ENCODE measurements around the gene N4BP2L1. TPM values are rescaled to one million over a fixed set of nuclear protein-coding genes. Genes with fewer than 3 reads are reported as not detected.

The N4BP2L1 gene
- total and polyA plus RNA-seq, 12 donors = 6.7 to 23.5 (median 10.6) TPM

GRCh38 chr13:32409001-32409313 lies 19.0 kb downstream of the N4BP2L1 start:
- no peaks in the 10 kb centered on the region for H3K36me3 ChIP-seq (replicated peaks in 1 of 2)
- no peak for DNase-seq
- no peak overlapping the region for H3K4me3 ChIP-seq
- TF ChIP-seq CTCF (IDR thresholded peaks at IDR 0.05) (no peak), POLR2A (IDR thresholded peaks at IDR 0.05) (no peak)
- no peak overlapping the region for H3K27ac ChIP-seq
- H3K9me3 ChIP-seq (replicated peaks in 1 of 3) = no peaks in the 10 kb centered on the region
- H3K27me3 ChIP-seq = no peaks in the 10 kb centered on the region
- intact Hi-C loops (cut with DNase I) = no loop called here
- no peaks in the 10 kb centered on the region for H3K4me1 ChIP-seq (replicated peaks in 1 of 2)
- 92 to 96% (median 94%) methylated on average over 6 of the region's 6 CpGs for WGBS, 4 donors

GRCh38 chr13:32408296-32409000 lies 19.5 kb downstream of the N4BP2L1 start:
- H3K36me3 ChIP-seq (replicated peaks in 1 of 2) = no peaks in the 10 kb centered on the region
- H3K27me3 ChIP-seq = no peaks in the 10 kb centered on the region
- WGBS, 4 donors = 90 to 94% (median 92%) methylated on average over 9 of the region's 9 CpGs
- intact Hi-C loops (cut with DNase I) = no loop called here
- H3K4me3 ChIP-seq = no peak overlapping the region
- no peak for DNase-seq
- TF ChIP-seq CTCF (IDR thresholded peaks at IDR 0.05) (no peak), POLR2A (IDR thresholded peaks at IDR 0.05) (no peak)
- H3K27ac ChIP-seq = no peak overlapping the region
- H3K9me3 ChIP-seq (replicated peaks in 1 of 3) = no peaks in the 10 kb centered on the region
- H3K4me1 ChIP-seq (replicated peaks in 1 of 2) = no peaks in the 10 kb centered on the region

GRCh38 chr13:32407854-32408253 lies 20.1 kb downstream of the N4BP2L1 start:
- Histone ChIP-seq H3K27me3 (no peaks in the 10 kb centered on the region), H3K4me3 (no peak overlapping the region), H3K9me3 (replicated peaks in 1 of 3) (no peaks in the 10 kb centered on the region), H3K4me1 (replicated peaks in 1 of 2) (no peaks in the 10 kb centered on the region), H3K27ac (no peak overlapping the region), H3K36me3 (replicated peaks in 1 of 2) (no peaks in the 10 kb centered on the region)
- WGBS, 4 donors = 86 to 99% (median 95%) methylated on average over 5 to 6 of the region's 6 CpGs
- TF ChIP-seq CTCF (IDR thresholded peaks at IDR 0.05) (no peak), POLR2A (IDR thresholded peaks at IDR 0.05) (no peak)
- DNase-seq = no peak
- intact Hi-C loops (cut with DNase I) = no loop called here

DNA sequence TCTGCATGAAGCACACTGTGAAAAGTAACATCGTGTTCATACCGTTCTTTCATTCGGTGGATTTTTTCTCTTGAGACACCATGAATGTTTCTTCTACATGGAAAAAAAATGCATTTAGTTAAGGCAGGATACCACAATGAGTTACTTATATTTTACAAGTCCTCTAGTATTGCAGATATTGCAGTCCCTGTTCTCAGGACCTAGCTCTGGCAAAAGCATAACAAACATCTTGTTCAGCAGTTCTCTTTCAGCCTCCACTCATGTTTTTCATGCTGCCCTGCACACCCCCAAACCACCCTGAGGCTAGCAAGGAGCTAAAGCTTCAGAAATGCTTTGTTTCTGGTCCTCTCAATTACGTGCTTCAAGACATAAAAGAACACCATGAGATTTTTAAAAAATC lies 24.8 kb downstream of the N4BP2L1 start:
- Histone ChIP-seq H3K9me3 (replicated peaks in 1 of 3) (no peaks in the 10 kb centered on the region), H3K27ac (no peak overlapping the region), H3K4me1 (replicated peaks in 1 of 2) (no peaks in the 10 kb centered on the region), H3K36me3 (replicated peaks in 1 of 2) (no peaks in the 10 kb centered on the region), H3K4me3 (no peak overlapping the region), H3K27me3 (no peaks in the 10 kb centered on the region)
- 90 to 95% (median 91%) methylated on average over 4 of the region's 4 CpGs for WGBS, 4 donors
- no peak for DNase-seq
- intact Hi-C loops (cut with DNase I) = no loop called here
- TF ChIP-seq CTCF (IDR thresholded peaks at IDR 0.05) = no peak
- no peak for TF ChIP-seq POLR2A (IDR thresholded peaks at IDR 0.05)

All from adrenal gland (tissue), 12 donors.